GM19240 (cell line): ENCODE data around the gene AGBL4.

ENCODE experiments used
- DNase-seq: peaks from one replicate; pipeline ENCODE4 v3.0.0; 2011; ENCODE audit warnings: low spot score; ENCODE audit not compliant: insufficient read length

AGBL4 gene

DNA sequence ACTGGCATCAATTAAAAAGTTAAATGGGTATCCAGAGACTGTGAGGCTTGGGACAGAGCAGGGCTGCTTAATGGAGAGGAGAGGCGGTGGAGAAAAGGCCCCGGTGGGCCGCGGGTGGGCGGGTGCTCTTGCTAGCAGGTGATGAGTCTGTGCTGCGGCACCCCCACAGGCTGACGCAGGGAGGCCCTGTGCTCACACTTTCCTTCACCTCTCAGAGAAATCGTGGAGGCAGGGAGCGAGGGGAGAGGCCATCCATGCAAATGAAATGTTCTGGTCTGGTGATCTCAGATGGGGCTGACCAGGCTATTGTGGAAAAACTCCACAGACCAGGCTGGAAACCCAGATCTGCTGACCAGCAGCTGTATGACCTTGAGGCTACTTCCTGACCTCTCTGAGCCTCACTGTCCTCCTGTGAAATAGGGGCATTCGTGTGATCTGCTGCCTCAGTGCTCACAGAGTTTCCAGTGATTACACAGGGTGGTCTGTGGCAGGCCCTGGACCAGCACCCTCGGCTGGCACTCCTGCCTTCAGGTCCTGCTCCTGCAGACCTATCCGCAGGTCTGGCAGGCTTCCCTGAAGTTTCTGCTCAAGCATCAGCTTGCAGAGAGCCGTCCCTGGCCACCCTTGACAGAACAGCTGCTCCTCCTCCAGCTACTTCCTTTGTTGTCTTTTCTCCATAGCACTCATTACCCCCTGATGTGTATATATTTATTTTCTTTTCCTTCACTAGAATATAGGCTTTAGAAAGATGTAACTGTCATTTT, 1336.3 kb downstream of the AGBL4 start:
- DNase-seq: no peak

DNA sequence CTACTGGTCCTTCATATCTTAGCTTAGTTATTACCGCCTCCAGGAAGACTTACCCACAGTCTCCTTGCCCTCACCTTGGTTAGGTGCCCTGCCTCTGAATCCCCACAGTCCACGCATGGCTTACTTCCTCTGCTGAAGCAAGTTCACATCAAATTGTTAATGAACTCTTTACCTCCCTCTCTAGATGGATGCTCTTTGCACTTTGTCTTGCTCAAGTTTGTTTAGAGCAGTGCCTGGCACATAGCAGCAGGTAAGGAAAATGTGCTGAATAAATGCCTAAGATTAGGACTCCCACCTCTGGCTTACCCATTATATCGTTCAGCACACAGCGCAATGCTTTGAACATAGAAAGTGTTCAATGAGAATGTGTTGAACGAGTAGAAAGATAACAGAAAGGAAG, 1337.6 kb downstream of the AGBL4 start:
- DNase-seq: no peak

DNA sequence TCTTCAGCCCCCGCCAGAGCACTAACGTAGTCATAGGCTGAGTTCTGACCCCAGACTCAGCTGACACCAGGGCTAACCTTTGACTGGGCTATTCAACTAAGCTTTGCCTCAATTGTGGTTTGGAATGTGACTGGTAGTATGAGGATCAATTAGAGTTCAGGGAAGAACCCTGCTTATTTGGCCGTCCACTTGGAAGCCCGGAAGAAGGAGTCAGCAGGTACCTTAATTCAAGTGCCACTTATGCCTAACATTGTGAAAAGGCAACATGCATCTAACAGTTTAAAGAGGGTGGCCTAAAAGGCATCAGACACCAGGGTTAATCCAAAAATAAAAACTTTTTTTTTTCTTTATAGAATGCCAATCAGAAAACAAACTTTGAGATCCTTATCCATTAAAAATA, 1339.4 kb downstream of the AGBL4 start:
- no peak for DNase-seq

DNA sequence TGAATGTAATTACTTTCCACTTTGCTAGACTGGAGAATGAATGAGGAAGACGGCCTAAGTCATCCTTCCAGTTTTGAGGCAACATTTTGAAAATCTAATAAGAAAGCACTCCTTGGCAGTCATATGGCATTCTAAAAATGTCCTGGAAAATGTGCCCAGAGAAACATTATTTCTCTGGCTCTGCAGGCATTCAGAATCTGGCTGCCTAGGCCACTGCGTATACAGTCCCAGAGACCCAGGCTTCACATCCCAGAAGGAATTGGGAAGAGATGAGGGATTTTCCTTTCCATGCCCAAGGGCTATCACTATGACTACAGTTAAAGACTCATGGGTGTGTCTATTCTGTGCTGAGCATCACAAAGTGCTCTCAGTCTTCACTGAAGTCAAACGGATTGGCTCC, 1339.9 kb downstream of the AGBL4 start:
- DNase-seq: no peak

DNA sequence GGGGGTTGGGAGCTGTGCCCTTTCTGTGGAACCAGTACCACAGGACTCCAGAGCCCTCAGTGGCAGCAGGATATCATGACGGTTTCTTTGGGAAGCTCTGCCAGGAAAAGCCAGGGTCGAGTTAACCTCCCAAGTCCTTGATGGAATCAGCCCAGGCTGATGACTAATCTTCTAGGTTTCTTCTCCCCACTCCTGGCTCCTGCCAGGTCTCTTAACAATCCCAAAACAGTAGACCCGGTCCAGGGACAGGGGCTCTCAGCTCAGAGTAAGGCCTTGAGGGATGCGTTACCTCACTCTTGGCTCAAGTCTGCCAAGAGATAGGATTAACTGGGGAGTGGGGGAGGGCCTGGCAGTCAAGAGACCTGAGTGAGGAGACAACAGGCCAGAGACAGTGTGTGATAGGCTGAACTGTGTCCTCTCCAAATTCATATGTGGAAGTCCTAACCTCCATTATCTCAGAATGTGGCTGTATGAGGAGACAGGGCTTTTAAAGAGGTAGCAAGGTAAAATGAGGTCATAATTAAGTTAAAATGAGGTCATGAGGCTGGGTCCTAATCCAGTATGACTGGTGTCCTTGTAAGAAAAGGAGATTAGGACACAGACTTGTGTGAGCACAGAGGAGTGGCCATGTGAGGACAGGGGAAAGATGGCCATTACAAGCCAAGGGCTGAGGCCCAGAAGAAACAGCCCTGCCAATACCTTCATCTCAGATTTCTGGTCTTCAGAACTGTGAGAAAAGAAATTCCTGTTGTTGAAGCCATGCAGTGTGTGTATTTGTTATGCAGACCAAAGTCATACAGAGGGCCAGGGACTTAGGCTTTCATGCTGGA, 1342.1 kb downstream of the AGBL4 start:
- DNase-seq: no peak

DNA sequence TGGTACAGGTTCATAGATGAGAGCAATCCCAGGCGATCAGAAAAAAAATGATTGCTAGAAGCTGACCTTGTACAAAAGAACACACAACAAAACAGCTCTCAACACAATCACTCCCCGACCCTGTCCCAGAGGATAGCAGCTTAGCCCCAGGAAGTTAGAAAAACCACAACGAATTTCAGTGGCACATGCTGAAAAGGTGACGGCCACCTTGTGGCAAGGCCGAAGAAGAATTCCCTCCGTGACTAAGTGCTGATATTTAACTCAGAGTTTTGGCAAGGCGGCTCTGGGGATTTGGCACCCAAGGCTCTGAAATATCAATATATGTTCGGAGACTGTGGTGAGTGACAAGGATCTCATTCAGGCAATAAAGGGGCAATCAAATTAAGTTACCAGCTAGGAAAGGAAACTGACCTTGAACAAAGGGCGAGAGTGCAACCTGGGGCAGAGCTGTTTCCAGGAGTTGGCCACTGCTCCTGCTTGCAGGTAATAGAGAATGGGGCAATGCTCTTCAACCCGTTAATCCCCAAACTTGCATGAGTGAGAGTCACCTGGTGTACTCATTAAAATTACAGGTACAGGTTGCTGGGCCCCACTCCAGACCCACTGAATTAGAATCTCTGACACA, 1343.2 kb downstream of the AGBL4 start:
- DNase-seq: no peak

DNA sequence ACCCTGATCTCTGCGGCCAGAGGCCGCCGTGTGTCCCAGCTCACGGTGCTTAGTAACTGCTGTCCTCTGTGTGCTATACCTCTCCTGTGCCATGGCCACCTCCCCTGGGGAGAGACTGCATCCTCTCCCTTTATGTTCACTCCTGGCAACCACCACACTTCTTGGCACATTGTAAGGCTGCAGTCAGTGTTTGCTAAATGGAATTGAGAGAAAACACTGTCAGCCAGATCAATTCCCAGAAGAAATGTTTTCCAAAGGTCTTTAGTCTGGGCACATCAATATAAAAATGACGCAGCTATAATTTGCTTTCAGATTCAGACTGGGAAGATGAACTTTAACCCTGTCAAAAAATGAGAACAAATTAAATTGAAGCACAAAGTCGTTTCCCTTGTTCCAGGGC, 1343.9 kb downstream of the AGBL4 start:
- DNase-seq: no peak

DNA sequence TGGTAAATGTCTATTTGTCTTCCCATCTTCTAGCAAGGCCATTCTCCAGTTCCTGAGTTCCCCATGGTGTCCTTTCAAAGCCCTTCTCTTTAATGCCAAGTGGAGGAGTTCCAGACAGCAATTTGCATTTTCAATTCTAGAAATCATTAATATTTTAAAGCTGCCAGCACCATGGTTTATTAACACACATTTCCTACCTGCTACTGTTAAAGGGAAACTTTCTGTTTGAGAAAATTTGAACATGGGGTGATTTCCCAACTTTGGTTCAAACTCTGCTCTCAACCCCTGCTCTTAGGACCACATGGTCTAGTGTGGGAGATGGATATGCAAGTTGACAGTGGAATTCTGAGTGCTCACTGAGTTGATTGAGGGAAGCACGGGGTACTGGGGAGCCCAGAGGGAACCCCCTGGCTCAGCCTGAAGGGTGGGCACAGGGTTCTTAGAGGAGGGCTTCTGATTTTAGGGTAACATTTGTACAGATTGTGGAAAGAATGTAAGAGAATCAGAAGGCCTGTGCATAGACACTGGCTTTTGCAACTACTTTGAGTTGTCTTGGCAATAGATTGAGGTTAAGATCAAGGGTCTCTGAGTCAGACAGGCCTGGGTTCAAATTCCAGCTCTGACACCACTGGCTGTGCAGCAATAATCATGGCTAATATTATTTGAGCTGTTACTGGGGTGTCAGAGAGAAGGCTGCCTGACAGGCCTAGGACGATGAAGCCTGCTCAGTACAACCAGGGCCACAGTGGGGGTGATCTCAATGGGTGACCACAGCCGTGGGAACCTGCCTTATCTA, 1344.8 kb downstream of the AGBL4 start:
- no peak for DNase-seq

DNA sequence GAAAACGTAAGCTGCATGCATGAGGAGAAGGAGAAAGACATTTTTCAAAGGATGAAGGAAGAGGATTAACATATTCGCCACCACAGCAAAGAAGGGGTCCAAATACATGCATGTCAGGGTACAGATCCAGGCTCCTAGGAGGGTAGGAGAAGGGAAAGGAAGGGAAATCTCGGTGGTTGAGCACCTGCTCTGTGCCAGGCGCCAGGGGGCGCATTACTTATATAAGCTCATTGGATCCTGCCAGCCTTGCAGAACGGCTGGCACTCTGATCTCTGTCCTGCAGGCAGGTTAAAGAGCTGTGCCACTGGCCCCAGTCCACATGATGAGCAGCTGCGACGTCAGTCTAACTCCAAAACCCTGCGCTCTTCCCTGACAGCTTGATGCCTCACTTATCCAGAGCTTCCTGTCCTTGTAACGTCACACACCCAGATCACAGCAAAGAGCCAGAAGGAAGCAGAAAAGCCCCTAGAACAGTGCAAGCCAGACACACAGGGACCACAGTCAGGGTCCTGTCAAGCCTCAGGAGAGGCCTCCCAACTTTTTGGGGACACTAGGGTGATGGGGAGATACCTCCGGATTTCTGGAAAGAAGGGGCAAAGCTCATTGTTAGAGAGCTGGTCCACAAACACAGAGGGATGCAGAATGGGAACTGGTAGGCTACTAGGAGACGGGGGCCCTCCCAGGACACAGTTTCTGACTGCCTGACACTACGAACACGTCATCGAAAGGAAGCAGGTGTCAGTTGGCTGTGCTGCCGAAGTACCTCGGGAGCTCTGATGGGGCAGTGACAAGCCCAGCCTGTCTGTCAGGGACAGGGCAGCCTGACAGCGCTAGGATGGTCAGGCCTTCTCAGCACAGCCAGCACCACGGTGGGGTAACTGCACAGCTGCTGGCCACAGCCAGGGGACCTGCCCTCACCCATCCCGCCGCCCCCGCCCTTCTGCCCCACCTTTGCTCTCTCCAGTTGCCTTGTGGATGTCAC, 1346.2 kb downstream of the AGBL4 start:
- peak; percentile 20 for DNase-seq

DNA sequence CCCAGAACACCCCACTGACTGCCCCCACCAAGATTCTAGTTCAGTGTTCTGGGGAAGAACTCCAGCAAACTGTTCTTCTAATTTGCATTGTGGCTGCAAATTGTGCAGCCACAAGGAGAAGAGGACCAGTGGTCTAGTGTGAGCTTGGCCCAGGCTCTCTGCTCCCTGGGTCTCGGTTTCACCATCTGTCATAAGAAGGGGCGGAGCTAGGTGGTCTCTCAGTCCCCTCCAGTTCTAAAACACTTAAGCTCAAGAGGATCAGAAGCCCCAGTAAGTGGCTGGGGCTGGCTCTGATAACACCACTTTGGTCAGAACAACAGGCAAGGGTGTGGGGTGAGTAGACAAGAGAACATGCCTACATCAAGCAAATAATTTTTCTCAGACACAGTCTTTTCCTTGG, 1346.9 kb downstream of the AGBL4 start:
- no peak for DNase-seq

DNA sequence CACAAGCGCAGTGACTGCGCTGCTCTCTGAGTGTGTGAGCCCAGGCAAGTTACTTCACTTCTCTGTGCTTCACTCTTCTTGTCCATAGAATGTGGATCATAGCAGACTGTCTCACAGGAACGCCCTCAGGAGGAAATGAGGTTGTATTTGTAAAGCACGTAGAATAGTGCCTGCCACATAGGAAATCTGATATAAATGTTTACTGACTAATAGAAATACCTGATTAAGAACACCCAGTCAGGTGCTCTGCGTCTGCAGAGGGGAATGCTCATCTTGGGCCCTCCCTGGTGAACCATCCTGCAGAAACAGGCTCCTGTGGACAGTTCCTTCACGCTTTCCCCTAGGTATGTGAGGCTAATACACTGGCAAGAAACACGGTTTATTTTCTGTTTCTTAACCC, 1347.4 kb downstream of the AGBL4 start:
- DNase-seq: no peak

DNA sequence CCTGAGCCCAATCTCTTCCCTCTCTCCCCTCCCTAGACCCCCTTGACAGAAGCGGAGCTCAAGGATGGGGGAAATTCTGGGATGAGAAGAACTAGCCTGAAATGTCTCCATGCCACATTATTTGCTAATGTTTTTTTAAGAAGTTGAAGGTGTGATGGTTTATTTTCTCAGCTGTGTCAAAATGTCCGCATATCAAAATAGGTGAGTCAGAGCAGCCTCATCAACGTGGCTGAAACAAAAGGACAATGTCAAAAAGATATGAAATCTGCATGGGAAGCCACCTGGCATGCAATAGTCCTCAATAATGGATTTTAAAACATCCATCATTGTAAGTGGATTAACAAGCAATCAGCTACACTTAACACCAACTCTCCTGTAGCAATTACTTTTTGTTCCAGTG, 1348.5 kb downstream of the AGBL4 start:
- DNase-seq: no peak

DNA sequence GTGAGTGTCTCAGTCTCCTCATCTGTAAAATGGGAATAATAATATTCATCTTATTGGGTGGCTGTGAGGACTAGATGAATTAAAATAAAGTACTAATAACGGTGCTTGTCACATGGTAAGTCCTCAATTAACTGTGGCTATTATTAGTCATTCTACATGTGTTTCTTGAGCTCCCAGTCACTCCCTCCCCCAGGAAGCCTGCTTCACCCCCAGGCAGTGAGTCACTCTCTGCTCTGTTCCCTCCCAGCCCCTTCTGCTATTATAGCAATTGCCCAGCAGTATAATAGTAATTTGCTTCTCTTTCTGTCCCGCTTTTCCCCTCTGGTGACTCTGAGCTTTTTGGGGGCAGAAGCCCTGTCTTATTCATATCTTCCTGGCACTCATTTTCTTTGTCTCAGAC, 1349.1 kb downstream of the AGBL4 start:
- no peak for DNase-seq

DNA sequence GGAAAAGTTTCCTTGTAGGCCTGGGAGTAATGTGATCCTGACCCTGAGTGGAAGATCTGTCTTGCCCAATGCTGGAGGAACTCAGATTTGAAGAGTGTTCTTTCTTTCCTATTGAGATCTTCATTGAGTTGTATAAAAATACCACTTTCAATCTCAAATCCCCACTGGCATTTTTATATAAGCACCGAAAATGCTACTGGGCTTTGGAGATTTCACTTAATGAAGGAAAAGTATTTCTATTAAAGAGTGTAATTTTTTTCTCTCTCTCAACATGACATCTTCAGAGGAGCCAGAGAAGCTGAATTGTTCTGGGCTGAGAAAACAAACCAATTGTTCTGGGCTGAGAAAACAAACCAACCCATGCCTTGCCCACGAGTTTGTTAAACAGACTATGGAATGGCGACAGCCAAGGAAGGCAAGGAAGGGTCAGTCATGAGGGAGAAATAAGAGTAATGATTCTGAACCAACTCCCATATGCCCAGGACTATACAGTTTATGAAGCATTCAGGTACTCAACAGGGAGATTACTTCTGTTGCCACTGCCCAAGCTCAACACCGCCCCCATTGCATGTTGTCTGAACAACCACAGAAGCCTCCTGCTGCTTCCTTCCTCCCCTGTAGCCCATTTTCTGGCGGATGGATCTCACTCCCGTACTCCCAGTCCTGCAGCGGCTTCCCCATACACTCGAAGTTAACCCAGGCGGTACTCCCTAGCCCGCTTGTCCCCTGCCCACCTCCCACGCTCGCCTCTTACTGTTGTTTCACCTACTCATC, 1350.2 kb downstream of the AGBL4 start:
- DNase-seq: no peak

DNA sequence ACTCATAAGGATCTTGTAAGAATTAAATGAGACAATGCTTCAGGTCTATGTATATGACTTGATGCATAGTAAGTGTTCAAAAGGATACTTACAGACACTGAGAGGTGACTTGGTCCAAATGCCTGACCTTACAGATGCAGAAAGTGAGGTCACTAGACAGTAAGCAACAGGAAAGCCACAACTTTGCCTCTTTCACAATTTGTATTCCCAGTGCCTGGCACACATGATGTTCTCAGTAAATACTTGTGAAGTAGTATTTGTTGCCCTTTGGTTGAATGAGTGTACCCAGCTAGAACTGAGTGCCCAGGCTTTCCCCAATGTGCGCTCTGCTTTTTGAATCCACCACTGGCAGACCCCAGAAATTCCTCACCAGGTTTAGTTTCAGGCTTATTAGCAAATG, 1352.2 kb downstream of the AGBL4 start:
- no peak for DNase-seq

DNA sequence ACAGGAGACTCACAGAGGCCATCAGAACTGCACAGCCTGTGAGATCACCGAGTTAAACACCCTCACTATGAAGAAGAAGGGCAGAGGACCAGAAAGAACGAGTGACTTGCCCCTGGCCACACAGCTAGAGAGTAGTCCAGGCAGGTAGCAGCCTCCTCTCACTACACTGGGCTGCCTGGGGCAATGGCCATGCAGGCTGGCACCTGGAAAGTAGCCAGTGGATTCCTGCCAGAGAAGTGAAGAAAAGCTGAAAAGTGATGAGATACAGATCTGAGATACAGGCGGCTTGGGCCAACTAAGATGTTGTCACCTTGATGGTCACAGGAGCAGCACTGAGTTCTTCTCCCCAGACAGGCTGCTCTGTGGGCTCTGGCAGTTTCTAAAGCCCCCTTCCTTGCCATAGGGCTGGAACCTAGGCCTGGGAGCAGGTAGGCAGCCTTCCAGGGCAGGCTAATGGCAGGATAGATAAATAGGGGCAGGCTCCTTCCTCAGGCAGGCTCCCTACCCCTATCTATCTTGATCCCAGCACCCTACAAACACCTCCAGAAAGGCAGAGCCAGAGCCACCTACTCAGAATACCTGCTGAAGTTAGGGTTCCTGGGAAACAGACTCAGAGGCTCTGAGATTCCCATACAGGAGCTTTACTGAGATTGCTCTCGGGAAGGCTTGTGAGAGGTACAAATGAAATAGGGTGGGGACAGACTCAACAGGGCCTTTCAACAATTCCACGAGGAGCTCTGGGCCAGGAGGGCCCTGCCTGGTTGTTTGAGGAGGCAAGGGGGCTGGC, 1353.3 kb downstream of the AGBL4 start:
- no peak for DNase-seq

DNA sequence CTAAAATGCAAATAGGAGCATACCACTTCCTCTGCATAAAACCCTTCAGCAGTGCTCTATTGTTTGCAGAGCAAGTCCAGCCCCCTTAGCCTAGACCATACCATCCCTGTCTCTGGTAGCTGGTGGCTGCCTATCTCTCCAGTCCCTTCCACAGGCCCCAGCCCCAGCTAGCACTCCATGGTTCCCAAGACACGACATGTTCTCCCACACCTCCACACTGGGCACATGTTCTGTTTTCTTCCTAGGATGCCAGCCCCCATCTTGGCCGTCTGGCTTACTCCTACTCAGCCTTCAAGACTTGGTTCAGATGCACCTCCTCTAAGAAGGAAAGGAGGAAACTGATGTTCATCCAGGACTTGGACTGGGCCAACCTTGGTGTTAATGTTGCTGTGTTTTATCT, 1355.4 kb downstream of the AGBL4 start:
- no peak for DNase-seq

DNA sequence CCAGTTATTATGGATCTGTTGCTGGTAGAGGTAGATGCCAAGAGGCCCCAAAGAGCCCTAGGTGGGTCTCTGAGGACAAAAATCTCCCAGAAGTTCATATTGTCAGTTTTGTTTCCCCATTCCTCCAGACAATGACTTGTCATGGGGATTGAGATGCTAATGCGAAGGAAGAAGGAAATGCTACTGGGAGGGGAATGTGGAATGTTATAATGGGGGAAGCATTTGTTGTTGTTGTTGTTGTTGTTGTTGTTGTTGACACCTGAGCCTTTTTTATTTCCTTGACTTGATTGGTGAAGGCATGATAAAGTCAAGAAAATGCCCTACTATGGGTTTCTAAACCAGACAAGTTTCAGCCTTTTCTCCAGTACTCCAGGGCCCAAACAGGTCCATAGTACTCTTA, 1356.0 kb downstream of the AGBL4 start:
- DNase-seq: no peak
